Measurements from ENCODE around the gene FAM229A.

Gene FAM229A

GRCh38 chr1:32338637-32339145 lies 23.6 kb downstream of the FAM229A start:
- Mint-ChIP-seq H3K27me3 (no peaks in the 10 kb centered on the region), H3K36me3 (ENCODE audit: insufficient read depth) (peaks cover 11% of the 10 kb centered on the region), H3K4me3 (no peak overlapping the region), H3K27ac (ENCODE audit: low read depth) (no peak overlapping the region), H3K9me3 (no peaks in the 10 kb centered on the region), H3K4me1 (peaks cover 43% of the 10 kb centered on the region)
- no peak for DNase-seq (ENCODE audit: low spot score in 2 of 2)
- no peak for ATAC-seq (replicated peaks; ENCODE audit: extremely low read depth, poor library complexity, severe bottlenecking)

- no peak for DNase-seq (ENCODE audit: low spot score in 2 of 2)
- ATAC-seq (replicated peaks; ENCODE audit: extremely low read depth, poor library complexity, severe bottlenecking), result peak; percentile 22
- H3K27me3 Mint-ChIP-seq, result no peaks in the 10 kb centered on the region
- peaks cover 47% of the 10 kb centered on the region for H3K4me1 Mint-ChIP-seq
- H3K9me3 Mint-ChIP-seq, result no peaks in the 10 kb centered on the region
- peaks cover 14% of the 10 kb centered on the region for H3K36me3 Mint-ChIP-seq (ENCODE audit: insufficient read depth)
- no peak overlapping the region for H3K4me3 Mint-ChIP-seq
- H3K27ac Mint-ChIP-seq (ENCODE audit: low read depth), result peak overlapping the region; percentile 36
Observed at GRCh38 chr1:32337855-32338636, 24.2 kb downstream of the FAM229A start.

GRCh38 chr1:32336963-32337675 lies 25.2 kb downstream of the FAM229A start:
- Mint-ChIP-seq H3K27me3 (no peaks in the 10 kb centered on the region), H3K36me3 (ENCODE audit: insufficient read depth) (peaks cover 20% of the 10 kb centered on the region), H3K27ac (ENCODE audit: low read depth) (peak overlapping the region; percentile 36), H3K4me1 (peaks cover 41% of the 10 kb centered on the region), H3K4me3 (peak overlapping the region; percentile 78), H3K9me3 (no peaks in the 10 kb centered on the region)
- ATAC-seq (replicated peaks; ENCODE audit: extremely low read depth, poor library complexity, severe bottlenecking) (peak; percentile 64), DNase-seq (ENCODE audit: low spot score in 2 of 2) (peak in 1 of 2 donors; percentile 58)

GRCh38 chr1:32336591-32336932 lies 25.7 kb downstream of the FAM229A start:
- H3K36me3 Mint-ChIP-seq (ENCODE audit: insufficient read depth), result peaks cover 25% of the 10 kb centered on the region
- H3K9me3 Mint-ChIP-seq, result no peaks in the 10 kb centered on the region
- peak overlapping the region; percentile 78 for H3K4me3 Mint-ChIP-seq
- DNase-seq (ENCODE audit: low spot score in 2 of 2) (no peak), ATAC-seq (replicated peaks; ENCODE audit: extremely low read depth, poor library complexity, severe bottlenecking) (no peak)
- H3K27me3 Mint-ChIP-seq, result no peaks in the 10 kb centered on the region
- no peak overlapping the region for H3K27ac Mint-ChIP-seq (ENCODE audit: low read depth)
- peaks cover 41% of the 10 kb centered on the region for H3K4me1 Mint-ChIP-seq

- peaks cover 41% of the 10 kb centered on the region for H3K4me1 Mint-ChIP-seq
- H3K9me3 Mint-ChIP-seq, result no peaks in the 10 kb centered on the region
- peak; percentile 75 to 78 for DNase-seq (ENCODE audit: low spot score in 2 of 2)
- H3K36me3 Mint-ChIP-seq (ENCODE audit: insufficient read depth), result peaks cover 29% of the 10 kb centered on the region
- H3K4me3 Mint-ChIP-seq, result peak within 1 kb of the TSS; percentile 80
- peak; percentile 57 for ATAC-seq (replicated peaks; ENCODE audit: extremely low read depth, poor library complexity, severe bottlenecking)
- peak within 1 kb of the TSS; percentile 39 for H3K27ac Mint-ChIP-seq (ENCODE audit: low read depth)
- H3K27me3 Mint-ChIP-seq, result no peaks in the 10 kb centered on the region
Observed at GRCh38 chr1:32335790-32336590, 26.3 kb downstream of the FAM229A start, which contains the start of gene MARCKSL1. Gene MARCKSL1 (minus strand): TSS chr1:32336233. CDS start chr1:32336033, 200 bp downstream.

- Mint-ChIP-seq H3K27ac (ENCODE audit: low read depth) (no peak overlapping the region), H3K4me3 (peak overlapping the region; percentile 80), H3K9me3 (no peaks in the 10 kb centered on the region), H3K4me1 (peaks cover 41% of the 10 kb centered on the region), H3K36me3 (ENCODE audit: insufficient read depth) (peaks cover 34% of the 10 kb centered on the region), H3K27me3 (no peaks in the 10 kb centered on the region)
- ATAC-seq (replicated peaks; ENCODE audit: extremely low read depth, poor library complexity, severe bottlenecking) (peak; percentile 15), DNase-seq (ENCODE audit: low spot score in 2 of 2) (no peak)
Observed at GRCh38 chr1:32335535-32335789, 26.8 kb downstream of the FAM229A start.

- peak overlapping the region; percentile 39 for H3K27ac Mint-ChIP-seq (ENCODE audit: low read depth)
- peaks cover 35% of the 10 kb centered on the region for H3K36me3 Mint-ChIP-seq (ENCODE audit: insufficient read depth)
- H3K4me1 Mint-ChIP-seq, result peaks cover 43% of the 10 kb centered on the region
- H3K9me3 Mint-ChIP-seq, result no peaks in the 10 kb centered on the region
- no peaks in the 10 kb centered on the region for H3K27me3 Mint-ChIP-seq
- peak; percentile 44 to 47 for DNase-seq (ENCODE audit: low spot score in 2 of 2)
- H3K4me3 Mint-ChIP-seq, result peak overlapping the region; percentile 80
- peak; percentile 57 for ATAC-seq (replicated peaks; ENCODE audit: extremely low read depth, poor library complexity, severe bottlenecking)
Observed at GRCh38 chr1:32334864-32335534, 27.3 kb downstream of the FAM229A start.

GRCh38 chr1:32334274-32334861 lies 27.9 kb downstream of the FAM229A start:
- Mint-ChIP-seq H3K27ac (ENCODE audit: low read depth) (peak overlapping the region; percentile 63), H3K27me3 (no peaks in the 10 kb centered on the region), H3K4me1 (peaks cover 49% of the 10 kb centered on the region), H3K9me3 (no peaks in the 10 kb centered on the region), H3K36me3 (ENCODE audit: insufficient read depth) (peaks cover 38% of the 10 kb centered on the region), H3K4me3 (peak overlapping the region; percentile 80)
- DNase-seq (ENCODE audit: low spot score in 2 of 2) (no peak), ATAC-seq (replicated peaks; ENCODE audit: extremely low read depth, poor library complexity, severe bottlenecking) (no peak)

- peak overlapping the region; percentile 80 for H3K4me3 Mint-ChIP-seq
- peaks cover 45% of the 10 kb centered on the region for H3K36me3 Mint-ChIP-seq (ENCODE audit: insufficient read depth)
- no peak for DNase-seq (ENCODE audit: low spot score in 2 of 2)
- H3K9me3 Mint-ChIP-seq, result no peaks in the 10 kb centered on the region
- peak overlapping the region; percentile 63 for H3K27ac Mint-ChIP-seq (ENCODE audit: low read depth)
- no peak for ATAC-seq (replicated peaks; ENCODE audit: extremely low read depth, poor library complexity, severe bottlenecking)
- no peaks in the 10 kb centered on the region for H3K27me3 Mint-ChIP-seq
- H3K4me1 Mint-ChIP-seq, result peaks cover 47% of the 10 kb centered on the region
Observed at GRCh38 chr1:32333251-32333963, 28.9 kb downstream of the FAM229A start.

GRCh38 chr1:32332290-32333079 lies 29.8 kb downstream of the FAM229A start:
- Mint-ChIP-seq H3K27me3 (no peaks in the 10 kb centered on the region), H3K36me3 (ENCODE audit: insufficient read depth) (peaks cover 53% of the 10 kb centered on the region), H3K4me1 (peaks cover 38% of the 10 kb centered on the region), H3K27ac (ENCODE audit: low read depth) (no peak overlapping the region), H3K4me3 (no peak overlapping the region), H3K9me3 (no peaks in the 10 kb centered on the region)
- no peak for ATAC-seq (replicated peaks; ENCODE audit: extremely low read depth, poor library complexity, severe bottlenecking)
- DNase-seq (ENCODE audit: low spot score in 2 of 2), result no peak

GRCh38 chr1:32331549-32331948 lies 30.7 kb downstream of the FAM229A start:
- DNase-seq (ENCODE audit: low spot score in 2 of 2) (no peak), ATAC-seq (replicated peaks; ENCODE audit: extremely low read depth, poor library complexity, severe bottlenecking) (no peak)
- Mint-ChIP-seq H3K27ac (ENCODE audit: low read depth) (no peak overlapping the region), H3K27me3 (no peaks in the 10 kb centered on the region), H3K36me3 (ENCODE audit: insufficient read depth) (peaks cover 52% of the 10 kb centered on the region), H3K9me3 (no peaks in the 10 kb centered on the region), H3K4me1 (peaks cover 29% of the 10 kb centered on the region), H3K4me3 (no peak overlapping the region)

All from central memory CD8-positive, alpha-beta T cell (primary cell).